RKO (cell line): Measurements from ENCODE around the gene STAT5B.
A peak's percentile ranks its signal among the peaks of the same experiment; 100 is the strongest.
"Not testable (repeated sequence)": the region's sequence is repeated elsewhere in the genome, so short reads cannot be mapped to it uniquely, and the experiment has no call there.

Experiments
- DNase-seq: peaks from one replicate; pipeline ENCODE4 v3.0.0-alpha.2; 2016; ENCODE audit warnings: low spot score

The STAT5B gene

DNA sequence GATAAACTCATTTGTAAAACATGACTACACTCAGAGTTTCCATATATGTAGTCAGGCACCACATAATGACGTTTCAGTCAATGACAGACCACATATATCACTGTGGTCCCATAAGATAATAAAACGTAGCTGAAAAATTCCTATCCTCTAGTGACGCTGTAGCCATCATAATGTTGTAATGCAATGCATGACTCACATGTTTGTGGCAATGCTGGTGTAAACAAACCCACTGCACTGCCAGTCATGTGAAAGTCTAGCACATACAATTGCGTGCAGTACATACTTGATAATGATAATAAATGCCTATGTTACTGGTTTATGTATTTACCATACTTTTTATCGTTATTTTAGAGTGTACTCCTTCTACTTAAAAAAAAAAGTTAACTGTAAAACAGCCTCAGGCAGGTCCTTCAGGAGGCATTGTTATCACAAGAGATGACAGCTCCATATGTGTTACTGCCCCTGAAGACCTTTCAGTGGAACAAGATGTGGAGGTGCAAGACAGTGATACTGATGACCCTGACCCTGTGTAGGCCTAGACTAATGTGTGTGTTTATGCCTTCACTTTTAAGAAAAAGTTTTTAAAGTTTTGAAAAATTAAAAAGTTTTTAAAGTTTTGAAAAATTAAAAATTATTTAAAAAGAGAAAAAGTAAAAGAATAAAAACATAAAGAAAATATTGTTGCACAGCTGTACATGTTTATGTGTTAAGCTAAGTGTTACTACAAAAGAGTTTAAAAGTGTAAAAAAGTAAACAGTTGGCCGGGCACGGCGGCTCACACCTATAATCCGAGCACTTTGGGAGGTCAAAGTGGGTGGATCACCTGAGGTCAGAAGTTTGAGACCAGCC is 9.0 kb downstream of the STAT5B start:
- peak; percentile 76 for DNase-seq

DNA sequence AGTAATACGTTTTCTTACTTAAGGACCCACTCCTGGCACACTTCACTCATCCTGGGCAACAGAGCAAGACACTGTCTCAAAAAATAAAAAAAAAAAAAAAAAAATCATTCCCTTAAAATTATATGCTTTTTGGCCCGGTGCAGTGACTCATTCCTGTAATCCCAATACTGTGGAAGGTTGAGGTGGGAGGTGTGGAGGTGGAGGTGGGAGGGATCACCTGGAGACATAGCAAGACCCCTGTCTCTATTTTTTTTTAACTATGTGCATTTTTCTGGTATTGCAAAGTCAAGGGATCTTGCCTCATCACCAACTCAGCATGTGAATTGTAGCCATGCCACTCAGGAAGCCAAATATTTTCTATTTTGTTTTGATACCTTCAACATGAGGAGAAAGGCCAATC is 9.7 kb downstream of the STAT5B start:
- no peak for DNase-seq

DNA sequence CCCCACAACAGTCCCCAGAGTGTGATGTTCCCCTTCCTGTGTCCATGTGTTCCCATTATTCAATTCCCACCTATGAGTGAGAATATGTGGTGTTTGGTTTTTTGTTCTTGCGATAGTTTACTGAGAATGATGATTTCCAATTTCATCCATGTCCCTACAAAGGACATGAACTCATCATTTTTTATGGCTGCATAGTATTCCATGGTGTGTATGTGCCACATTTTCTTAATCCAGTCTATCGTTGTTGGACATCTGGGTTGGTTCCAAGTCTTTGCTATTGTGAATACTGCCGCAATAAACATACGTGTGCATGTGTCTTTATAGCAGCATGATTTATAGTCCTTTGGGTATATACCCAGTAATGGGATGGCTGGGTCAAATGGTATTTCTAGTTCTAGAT is 11.8 kb downstream of the STAT5B start:
- not testable (repeated sequence) for DNase-seq

DNA sequence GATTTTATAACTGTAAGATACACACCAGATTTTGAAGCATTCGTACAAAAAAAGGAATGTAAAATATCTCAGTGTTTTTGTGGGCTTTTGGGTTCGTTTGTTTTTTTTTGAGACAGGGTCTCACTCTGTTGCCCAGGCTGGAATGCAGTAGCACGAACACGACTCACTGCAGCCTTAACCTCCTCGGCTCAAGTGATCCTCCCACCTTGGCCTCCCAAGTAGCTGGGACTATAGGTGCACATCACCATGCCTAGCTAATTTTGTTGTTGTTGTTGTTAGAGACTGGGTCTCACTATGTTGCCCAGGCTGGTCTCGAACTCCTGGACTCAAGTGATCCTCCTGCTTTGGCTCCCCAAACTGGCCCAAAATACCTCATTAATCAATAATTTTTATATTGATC is 15.9 kb downstream of the STAT5B start:
- DNase-seq, result no peak

DNA sequence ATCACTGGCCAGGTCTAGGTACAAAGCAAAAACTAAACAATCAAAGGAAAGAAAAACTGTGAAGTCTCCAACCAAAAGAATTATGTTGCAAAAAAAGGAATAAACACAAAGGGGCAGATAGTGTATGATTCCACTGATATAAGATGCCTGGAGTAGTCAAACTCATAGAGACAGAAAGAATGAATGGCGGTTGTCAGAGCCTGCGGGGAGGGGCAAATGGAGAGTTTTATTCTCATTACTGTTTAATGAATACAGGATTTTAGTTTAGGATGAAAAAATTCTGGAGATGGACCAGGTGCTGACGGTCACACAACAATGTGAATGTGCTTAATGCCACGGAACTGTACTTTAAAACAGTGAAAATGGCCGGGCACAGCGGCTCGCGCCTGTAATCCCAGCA is 20.7 kb downstream of the STAT5B start:
- no peak for DNase-seq

DNA sequence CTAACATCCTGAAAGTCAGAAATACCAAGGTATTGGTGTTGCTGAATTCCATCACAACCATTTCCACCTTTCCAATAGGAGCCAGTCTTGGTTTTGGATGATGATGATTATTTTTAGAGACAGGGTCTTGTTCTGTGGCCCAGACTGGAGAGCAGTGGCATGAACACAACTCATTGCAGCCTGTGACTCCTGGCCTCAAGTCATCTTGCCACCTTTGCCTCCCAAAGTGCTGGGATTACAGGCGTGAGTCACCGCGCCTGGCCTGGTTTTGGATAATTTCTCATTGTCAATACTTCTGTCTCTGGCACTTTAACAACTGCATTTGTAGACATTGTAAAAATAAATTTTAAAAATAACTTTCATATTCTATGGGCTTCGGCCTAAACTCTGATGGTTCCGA is 22.6 kb downstream of the STAT5B start:
- no peak for DNase-seq

DNA sequence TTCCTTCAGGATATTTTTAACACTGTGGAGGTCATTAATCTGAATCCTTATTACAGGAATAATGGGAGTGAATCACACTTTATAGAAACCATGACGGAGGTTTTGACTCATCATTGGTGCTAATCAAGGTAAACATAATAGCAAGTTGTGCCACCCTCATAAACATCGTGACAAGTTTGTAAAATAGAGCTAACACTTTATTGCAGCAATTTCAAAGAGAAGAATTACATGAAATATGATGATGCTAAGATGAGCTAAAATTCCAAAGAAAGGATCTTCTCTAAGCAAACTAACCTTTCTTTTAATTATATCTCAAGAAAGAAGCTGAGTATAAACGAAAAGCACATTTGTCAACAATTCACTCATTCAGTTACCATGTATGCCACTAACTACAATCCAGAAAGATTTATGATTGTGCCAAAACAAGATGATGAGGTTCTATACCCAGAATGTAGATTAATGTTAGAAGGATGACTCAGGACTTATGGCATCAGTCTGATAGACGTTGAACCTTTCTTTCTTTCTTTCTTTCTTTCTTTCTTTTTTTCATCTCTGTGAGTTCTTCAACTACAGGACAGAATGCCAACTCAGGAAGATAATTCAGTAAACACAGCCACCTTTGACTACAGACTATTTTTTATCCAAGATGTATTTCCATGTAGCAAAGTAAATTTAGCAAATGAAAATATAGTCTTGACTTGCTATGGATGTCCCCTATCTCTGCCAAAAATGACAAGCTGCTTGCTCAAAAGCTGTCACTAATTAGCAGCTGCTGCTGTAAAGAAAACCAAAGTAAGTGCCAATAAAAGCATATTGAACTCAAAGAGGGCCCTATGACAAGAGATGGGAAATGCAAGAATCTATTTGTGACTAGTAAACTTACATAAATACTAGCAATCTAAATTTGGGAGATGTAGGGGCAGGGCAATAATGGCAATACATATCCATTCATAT is 23.3 kb downstream of the STAT5B start:
- no peak for DNase-seq

DNA sequence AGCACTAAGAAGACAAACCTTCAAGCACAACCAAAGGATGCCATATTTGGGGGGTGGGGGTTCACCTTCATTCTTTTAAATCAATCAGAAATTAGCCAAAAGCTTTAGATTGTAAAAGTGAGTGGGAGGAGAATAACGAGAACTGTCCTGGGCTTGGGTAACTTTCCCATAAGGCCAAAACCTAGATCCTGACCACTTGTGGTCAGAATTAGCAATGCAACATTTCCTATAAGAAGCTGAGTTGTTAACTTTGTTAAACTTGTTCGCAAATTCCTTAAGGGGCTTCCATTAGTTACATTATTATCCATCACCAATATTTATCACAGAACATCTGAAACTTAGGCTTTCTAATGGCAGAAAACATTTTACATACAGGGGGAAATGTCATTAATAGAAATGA is 25.1 kb downstream of the STAT5B start:
- DNase-seq, result no peak

DNA sequence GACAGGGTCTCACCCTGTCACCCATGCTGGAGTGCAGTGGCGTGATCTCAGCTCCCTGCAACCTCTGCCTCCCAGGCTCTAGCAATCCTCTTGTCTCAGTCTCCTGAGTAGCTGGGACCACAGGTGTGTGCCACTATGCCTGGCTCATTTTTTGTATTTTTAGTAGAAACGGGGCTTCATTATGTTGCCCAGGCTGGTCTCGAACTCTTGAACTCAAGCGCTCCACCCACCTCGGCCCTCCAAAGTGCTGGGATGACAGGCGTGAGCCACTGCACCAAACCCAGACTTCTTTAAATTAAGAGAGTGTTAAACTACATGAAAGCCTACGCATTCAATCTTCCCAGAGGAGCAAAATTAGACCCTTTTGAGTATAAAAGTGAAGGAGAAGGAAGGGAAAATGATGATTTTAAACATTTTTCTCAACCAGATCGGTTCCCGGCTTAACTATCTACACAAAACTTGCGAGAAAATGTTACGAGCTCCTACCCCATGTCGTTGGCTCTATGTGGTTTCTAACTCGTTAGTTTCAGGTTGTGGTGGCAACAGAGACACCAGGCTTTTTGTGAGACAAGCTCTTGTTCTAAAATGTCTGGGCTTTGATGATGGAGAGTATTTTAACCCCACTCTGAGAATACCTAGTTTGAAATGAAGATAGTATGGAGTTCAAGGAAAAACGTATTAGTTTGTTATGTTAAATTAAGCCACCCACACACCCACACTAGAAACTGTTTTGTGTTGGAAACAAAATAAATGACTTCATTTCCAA is 26.3 kb downstream of the STAT5B start:
- DNase-seq, result no peak

DNA sequence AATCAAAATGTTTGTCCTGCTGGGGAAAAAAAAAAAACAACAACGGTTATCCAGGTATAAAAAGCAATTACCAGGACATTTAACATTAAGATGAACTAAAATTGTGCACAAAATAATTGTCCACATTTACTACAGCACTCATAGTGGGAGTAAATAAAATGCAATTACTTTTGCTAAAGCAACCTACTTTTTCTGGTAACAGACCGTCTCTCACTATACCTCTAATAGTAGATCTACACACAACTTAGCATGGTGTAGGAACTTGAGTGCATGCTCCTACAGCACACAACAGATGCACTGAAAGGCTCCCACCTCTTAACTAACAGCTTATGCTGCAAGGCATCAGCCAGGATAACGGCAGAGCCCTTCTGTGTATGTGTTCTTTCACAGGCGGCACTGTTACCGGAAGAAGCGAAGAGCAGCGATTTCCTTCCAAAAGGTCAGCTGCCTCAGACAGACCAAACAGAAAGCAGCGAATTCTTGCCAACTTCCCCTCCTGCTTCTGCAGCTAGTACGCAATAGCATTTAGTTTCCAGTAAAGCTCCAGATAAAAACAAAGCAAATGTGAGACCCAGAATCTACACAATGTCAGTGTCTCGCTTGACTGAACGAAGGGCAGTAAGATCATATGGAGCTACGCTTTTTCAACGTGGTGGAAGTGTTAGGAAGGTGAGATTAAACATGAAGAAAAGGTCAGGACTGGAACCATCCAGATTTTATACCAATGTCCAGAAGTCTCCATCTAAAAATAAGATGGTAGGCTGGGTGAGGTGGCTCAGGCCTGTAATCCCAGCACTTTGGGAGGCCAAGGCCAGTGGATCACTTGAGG is 27.6 kb downstream of the STAT5B start:
- DNase-seq, result no peak

DNA sequence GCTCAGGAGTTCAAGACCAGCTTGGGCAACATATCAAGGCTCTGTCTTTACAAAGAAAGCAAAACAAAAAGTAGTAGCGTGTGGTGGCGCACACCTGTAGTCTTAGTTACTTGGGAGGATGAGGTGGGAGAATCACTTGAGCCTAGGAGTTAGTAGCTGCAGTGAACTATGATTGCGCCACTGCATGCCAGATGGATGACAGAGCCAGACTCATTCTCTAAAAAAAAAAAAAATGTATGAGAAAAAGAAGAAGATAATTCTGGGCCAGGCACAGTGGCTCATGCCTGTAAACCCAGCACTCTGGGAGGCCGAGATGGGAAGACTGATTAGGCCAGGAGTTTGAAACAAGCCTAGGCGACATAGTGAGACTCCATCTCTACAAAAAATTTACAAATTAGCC is 28.5 kb downstream of the STAT5B start:
- peak; percentile 41 for DNase-seq

DNA sequence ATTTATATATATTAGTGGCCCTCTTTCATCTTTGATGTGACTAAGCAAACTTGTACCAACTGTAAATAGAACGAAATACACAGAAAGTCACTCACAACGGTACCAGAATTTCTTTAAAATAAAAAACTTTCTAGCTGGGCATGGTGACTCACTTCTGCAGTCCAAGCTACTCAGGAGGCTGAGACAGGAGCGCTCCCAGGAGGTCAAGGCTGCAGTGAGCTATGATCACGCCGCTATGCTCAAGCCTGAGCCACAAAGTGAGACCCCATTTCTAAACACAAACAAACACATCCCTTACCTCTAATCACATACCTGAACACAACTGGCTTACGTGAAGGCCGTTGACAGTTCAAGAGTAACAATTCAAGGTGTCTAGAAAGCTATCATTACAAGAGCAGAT is 29.7 kb downstream of the STAT5B start:
- no peak for DNase-seq

DNA sequence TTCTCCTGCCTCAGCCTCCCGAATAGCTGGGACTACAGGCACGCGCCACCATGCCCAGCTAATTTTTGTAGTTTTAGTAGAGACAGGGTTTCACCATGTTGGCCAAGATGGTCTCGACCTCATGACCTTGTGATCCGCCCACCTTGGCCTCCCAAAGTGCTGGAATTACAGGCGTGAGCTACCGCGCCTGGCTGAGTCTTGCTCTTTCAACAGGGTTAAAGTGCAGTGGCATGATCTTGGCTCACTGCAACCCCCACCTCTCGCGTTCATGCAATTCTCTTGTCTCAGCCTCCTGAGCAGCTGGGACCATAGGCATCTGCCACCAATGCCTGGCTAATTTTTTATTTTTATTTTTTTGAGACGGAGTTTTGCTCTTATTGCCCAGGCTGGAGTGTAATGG is 31.0 kb downstream of the STAT5B start:
- not testable (repeated sequence) for DNase-seq

DNA sequence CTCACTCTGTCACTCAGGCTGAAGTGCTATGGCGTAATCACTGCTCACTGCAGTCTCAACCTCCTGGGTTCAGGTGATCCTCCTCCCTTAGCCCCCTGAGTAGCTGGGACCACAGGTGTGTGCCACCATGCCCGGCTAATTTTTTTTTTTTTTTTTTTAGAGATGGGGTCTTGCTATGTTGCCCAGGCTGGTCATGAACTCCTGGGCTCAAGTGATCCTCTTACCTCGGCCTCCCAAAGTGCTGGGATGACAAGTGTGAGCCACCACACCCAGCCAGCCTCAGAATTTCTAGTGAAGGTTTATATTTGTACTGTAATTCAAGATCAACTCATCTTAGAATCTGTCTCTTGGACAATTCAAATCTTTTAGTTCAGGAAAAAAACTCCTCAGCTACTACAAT is 32.1 kb downstream of the STAT5B start:
- not testable (repeated sequence) for DNase-seq

DNA sequence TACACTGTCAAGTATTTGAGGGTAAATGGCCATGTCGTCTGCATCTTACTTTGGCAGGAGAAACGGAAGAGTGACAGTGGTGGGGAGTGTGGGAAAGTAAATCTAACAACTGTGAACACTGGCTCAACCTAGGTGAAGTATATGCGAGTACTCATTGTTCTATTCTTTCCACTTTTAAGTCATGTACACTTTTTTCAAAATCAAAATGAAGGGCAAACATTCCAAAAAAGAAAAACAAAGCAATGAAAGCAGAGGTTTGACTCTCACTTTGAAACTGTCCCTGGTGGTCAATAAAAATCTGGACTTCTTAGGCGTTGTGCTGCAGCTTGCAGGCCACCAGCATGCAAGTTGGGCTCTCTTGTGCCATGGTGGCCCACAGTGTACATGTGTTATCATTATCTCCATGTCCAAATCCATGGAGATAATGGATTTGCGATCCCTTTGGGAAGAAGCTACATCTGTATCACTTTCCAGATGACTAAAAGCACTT is 32.7 kb downstream of the STAT5B start:
- no peak for DNase-seq

DNA sequence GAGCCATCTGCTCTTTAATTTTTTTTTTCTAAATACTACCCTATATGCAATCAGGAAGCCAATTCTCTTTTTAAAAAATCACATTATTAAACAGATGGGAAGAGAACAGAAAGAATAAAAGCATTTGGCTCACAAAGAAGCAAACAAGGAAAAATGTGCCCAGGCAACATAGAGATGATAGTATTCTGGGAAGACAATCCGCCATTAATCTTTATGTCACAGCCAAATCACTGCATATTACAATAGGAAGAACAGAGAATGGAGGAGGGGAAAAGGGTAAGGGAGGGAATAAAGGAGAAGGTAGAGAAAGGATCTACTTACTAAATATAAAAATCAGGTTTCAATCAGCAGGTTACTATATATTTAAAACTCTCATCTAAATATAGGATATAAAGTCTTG is 34.3 kb downstream of the STAT5B start:
- DNase-seq, result no peak

DNA sequence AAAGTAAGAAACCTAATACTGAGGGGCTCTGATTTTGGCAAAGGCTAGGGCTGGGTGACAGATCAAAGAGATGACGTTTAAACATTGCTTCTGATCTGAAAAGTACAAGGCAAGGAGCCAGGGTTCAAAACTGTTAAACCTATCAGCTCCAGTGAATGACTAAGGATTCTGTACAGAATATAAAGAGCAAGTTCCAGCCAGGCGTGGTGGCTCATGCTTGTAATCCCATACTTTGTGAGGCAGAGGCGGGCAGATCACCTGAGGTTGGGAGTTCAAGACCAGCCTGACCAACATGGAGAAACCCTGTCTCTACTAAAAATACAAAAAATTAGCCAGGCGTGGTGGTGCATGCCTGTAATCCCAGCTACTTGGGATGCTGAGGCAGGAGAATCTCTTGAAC is 35.3 kb downstream of the STAT5B start:
- DNase-seq, result not testable (repeated sequence)

DNA sequence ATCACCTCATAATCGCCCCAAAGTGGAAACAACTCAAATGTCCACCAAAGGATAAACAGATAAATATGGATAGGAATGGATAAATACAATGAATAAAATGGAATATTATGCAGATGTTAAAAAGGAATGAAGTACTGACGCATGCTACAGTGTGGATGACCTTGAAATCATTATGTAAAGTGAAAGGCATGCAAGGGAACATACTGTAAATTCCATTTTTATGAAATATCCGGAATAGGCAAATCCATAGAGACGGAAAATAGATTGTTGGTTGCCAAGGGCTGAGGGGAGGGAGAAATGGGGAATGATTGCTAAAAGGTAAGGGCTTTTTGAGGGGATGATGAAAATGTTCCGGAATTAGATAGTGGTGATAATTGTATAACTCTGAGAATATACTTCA is 36.0 kb downstream of the STAT5B start:
- no peak for DNase-seq

DNA sequence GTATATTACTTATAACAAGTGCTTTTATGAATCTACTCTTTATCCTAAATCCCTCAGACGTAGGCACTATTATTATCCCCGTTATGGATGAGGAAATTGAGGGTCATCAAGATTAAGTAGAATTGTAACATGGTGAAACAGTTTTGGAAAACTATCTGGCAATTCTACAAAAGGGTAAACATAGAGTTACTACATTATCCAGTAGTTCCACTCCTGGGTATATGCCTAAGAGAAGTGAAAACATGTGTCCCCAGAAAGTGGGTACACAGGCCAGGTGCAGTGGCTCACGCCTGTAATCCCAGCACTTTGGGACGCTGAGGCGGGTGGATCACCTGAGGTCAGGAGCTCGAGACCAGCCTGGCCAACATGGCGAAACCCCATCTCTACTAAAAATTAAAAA is 36.6 kb downstream of the STAT5B start:
- not testable (repeated sequence) for DNase-seq

DNA sequence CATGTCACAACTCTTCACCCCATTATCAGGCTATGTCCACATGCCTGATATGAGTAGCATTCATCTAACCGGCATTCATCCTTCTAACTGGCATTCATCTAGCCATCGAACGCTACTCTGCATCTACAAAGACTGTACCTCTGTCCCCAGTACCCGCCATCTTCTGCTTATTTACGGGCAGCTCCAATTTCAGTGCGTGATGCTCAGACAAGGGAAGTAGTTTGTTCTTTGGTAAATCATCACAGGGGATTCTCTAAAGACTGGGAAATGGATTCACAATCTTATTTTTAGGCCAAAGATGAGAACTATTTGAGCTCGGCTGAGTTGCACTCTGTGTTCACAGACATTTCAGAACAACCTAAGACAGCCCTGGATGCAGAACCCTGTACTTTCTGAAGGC is 39.4 kb downstream of the STAT5B start:
- DNase-seq, result no peak

DNA sequence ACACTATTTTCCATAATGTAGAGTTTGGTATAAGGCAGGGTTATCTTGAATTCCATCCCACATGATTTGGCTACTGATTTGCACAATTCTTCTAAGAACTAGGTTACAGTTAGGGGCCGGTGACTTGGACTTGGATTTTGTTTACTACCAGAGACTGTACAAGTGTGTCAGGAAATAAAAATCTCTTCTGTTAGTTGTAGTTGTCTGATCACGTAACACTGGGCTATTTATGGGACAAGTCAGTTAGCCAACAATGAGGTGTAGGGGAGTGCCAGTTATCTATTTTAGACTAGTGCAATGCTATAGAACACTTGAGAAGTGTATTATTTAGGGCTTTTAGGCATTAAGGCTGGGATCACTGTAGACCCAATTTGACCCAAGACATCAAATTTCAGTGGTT is 42.2 kb downstream of the STAT5B start:
- no peak for DNase-seq
